ENCODE data around the gene PHOX2A. TPM values are rescaled to one million over a fixed set of nuclear protein-coding genes. Genes with fewer than 3 reads are reported as not detected.

The PHOX2A gene
- total and polyA plus RNA-seq, 4 donors: 0.17 to 1.8 (median 1.7) TPM; not detected in 1

- Histone ChIP-seq H3K36me3 (ENCODE audit: control insufficient read depth, insufficient read depth, low read length) (peaks cover 74% of the 10 kb centered on the region), H3K4me1 (ENCODE audit: control insufficient read depth, insufficient read depth, low read length) (peaks cover 34% of the 10 kb centered on the region), H3K27me3 (ENCODE audit: control insufficient read depth, insufficient read depth, low read length) (peaks cover 3% of the 10 kb centered on the region), H3K4me3 (ENCODE audit: low read depth, low read length) (no peak overlapping the region), H3K9me3 (ENCODE audit: control insufficient read depth, insufficient read depth, low read length) (no peaks in the 10 kb centered on the region), H3K27ac (ENCODE audit: low read depth, low read length) (no peak overlapping the region)
- 96% methylated on average over 20 of the region's 21 CpGs for WGBS (ENCODE audit: insufficient coverage)
- no peak for DNase-seq (ENCODE audit: low read depth in 4 of 6, low spot score in 6 of 6)
Measured at GRCh38 chr11:72229925-72230763, 13.8 kb downstream of the PHOX2A start.

GRCh38 chr11:72229336-72229924 is 14.5 kb downstream of the PHOX2A start:
- Histone ChIP-seq H3K36me3 (ENCODE audit: control insufficient read depth, insufficient read depth, low read length) (peaks cover 73% of the 10 kb centered on the region), H3K4me1 (ENCODE audit: control insufficient read depth, insufficient read depth, low read length) (peaks cover 36% of the 10 kb centered on the region), H3K27ac (ENCODE audit: low read depth, low read length) (no peak overlapping the region), H3K4me3 (ENCODE audit: low read depth, low read length) (no peak overlapping the region), H3K9me3 (ENCODE audit: control insufficient read depth, insufficient read depth, low read length) (no peaks in the 10 kb centered on the region), H3K27me3 (ENCODE audit: control insufficient read depth, insufficient read depth, low read length) (peaks cover 3% of the 10 kb centered on the region)
- 95% methylated on average over 6 of the region's 8 CpGs for WGBS (ENCODE audit: insufficient coverage)
- no peak for DNase-seq (ENCODE audit: low read depth in 4 of 6, low spot score in 6 of 6)

GRCh38 chr11:72228844-72229231 is 15.1 kb downstream of the PHOX2A start:
- WGBS (ENCODE audit: insufficient coverage): 93% methylated on average over 7 of the region's 7 CpGs
- peaks cover 67% of the 10 kb centered on the region for H3K36me3 ChIP-seq (ENCODE audit: control insufficient read depth, insufficient read depth, low read length)
- H3K4me3 ChIP-seq (ENCODE audit: low read depth, low read length): no peak overlapping the region
- H3K9me3 ChIP-seq (ENCODE audit: control insufficient read depth, insufficient read depth, low read length): no peaks in the 10 kb centered on the region
- no peak overlapping the region for H3K27ac ChIP-seq (ENCODE audit: low read depth, low read length)
- H3K27me3 ChIP-seq (ENCODE audit: control insufficient read depth, insufficient read depth, low read length): peaks cover 3% of the 10 kb centered on the region
- DNase-seq (ENCODE audit: low read depth in 4 of 6, low spot score in 6 of 6): no peak
- peaks cover 42% of the 10 kb centered on the region for H3K4me1 ChIP-seq (ENCODE audit: control insufficient read depth, insufficient read depth, low read length)

- 77% methylated on average over 16 of the region's 16 CpGs for WGBS (ENCODE audit: insufficient coverage)
- Histone ChIP-seq H3K4me1 (ENCODE audit: control insufficient read depth, insufficient read depth, low read length) (peaks cover 43% of the 10 kb centered on the region), H3K4me3 (ENCODE audit: low read depth, low read length) (no peak overlapping the region), H3K9me3 (ENCODE audit: control insufficient read depth, insufficient read depth, low read length) (no peaks in the 10 kb centered on the region), H3K27me3 (ENCODE audit: control insufficient read depth, insufficient read depth, low read length) (peaks cover 3% of the 10 kb centered on the region), H3K27ac (ENCODE audit: low read depth, low read length) (peak overlapping the region; percentile 1), H3K36me3 (ENCODE audit: control insufficient read depth, insufficient read depth, low read length) (peaks cover 62% of the 10 kb centered on the region)
- DNase-seq (ENCODE audit: low read depth in 4 of 6, low spot score in 6 of 6): no peak
Measured at GRCh38 chr11:72228229-72228843, 15.6 kb downstream of the PHOX2A start.

GRCh38 chr11:72227316-72228228 is 16.4 kb downstream of the PHOX2A start:
- no peak overlapping the region for H3K4me3 ChIP-seq (ENCODE audit: low read depth, low read length)
- H3K36me3 ChIP-seq (ENCODE audit: control insufficient read depth, insufficient read depth, low read length): peaks cover 54% of the 10 kb centered on the region
- WGBS (ENCODE audit: insufficient coverage): 51% methylated on average over 14 of the region's 14 CpGs
- peak in 3 of 6 donors; percentile 30 to 77 (median 74) for DNase-seq (ENCODE audit: low read depth in 4 of 6, low spot score in 6 of 6)
- H3K4me1 ChIP-seq (ENCODE audit: control insufficient read depth, insufficient read depth, low read length): peaks cover 50% of the 10 kb centered on the region
- peaks cover 3% of the 10 kb centered on the region for H3K27me3 ChIP-seq (ENCODE audit: control insufficient read depth, insufficient read depth, low read length)
- H3K9me3 ChIP-seq (ENCODE audit: control insufficient read depth, insufficient read depth, low read length): no peaks in the 10 kb centered on the region
- H3K27ac ChIP-seq (ENCODE audit: low read depth, low read length): peak overlapping the region; percentile 1

GRCh38 chr11:72226701-72227100 is 17.3 kb downstream of the PHOX2A start:
- peak in 2 of 6 donors; percentile 23 to 36 for DNase-seq (ENCODE audit: low read depth in 4 of 6, low spot score in 6 of 6)
- Histone ChIP-seq H3K4me1 (ENCODE audit: control insufficient read depth, insufficient read depth, low read length) (peaks cover 57% of the 10 kb centered on the region), H3K27me3 (ENCODE audit: control insufficient read depth, insufficient read depth, low read length) (peaks cover 3% of the 10 kb centered on the region), H3K27ac (ENCODE audit: low read depth, low read length) (no peak overlapping the region), H3K36me3 (ENCODE audit: control insufficient read depth, insufficient read depth, low read length) (peaks cover 46% of the 10 kb centered on the region), H3K9me3 (ENCODE audit: control insufficient read depth, insufficient read depth, low read length) (no peaks in the 10 kb centered on the region), H3K4me3 (ENCODE audit: low read depth, low read length) (no peak overlapping the region)
- WGBS (ENCODE audit: insufficient coverage): 72% methylated on average over 4 of the region's 5 CpGs

GRCh38 chr11:72225411-72225951 is 18.5 kb downstream of the PHOX2A start:
- whole genome bisulfite sequencing (ENCODE audit: insufficient coverage): 14% methylated on average over 10 of the region's 11 CpGs
- Histone ChIP-seq H3K27ac (ENCODE audit: low read depth, low read length) (peak overlapping the region; percentile 57), H3K9me3 (ENCODE audit: control insufficient read depth, insufficient read depth, low read length) (no peaks in the 10 kb centered on the region), H3K4me1 (ENCODE audit: control insufficient read depth, insufficient read depth, low read length) (peaks cover 57% of the 10 kb centered on the region), H3K36me3 (ENCODE audit: control insufficient read depth, insufficient read depth, low read length) (peaks cover 34% of the 10 kb centered on the region), H3K4me3 (ENCODE audit: low read depth, low read length) (peak overlapping the region; percentile 56), H3K27me3 (ENCODE audit: control insufficient read depth, insufficient read depth, low read length) (peaks cover 3% of the 10 kb centered on the region)
- no peak for DNase-seq (ENCODE audit: low read depth in 4 of 6, low spot score in 6 of 6)

GRCh38 chr11:72224564-72225410 is 19.2 kb downstream of the PHOX2A start, which contains the start of gene INPPL1:
Gene INPPL1 (plus strand): TSS chr11:72224767. CDS start chr11:72224985, 218 bp downstream.
- DNase-seq (ENCODE audit: low read depth in 4 of 6, low spot score in 6 of 6): peak in 3 of 6 donors; percentile 35 to 79 (median 65)
- Histone ChIP-seq H3K4me3 (ENCODE audit: low read depth, low read length) (peak within 1 kb of the TSS; percentile 88), H3K9me3 (ENCODE audit: control insufficient read depth, insufficient read depth, low read length) (no peaks in the 10 kb centered on the region), H3K36me3 (ENCODE audit: control insufficient read depth, insufficient read depth, low read length) (peaks cover 27% of the 10 kb centered on the region), H3K27ac (ENCODE audit: low read depth, low read length) (peak within 1 kb of the TSS; percentile 95), H3K27me3 (ENCODE audit: control insufficient read depth, insufficient read depth, low read length) (peaks cover 3% of the 10 kb centered on the region), H3K4me1 (ENCODE audit: control insufficient read depth, insufficient read depth, low read length) (peaks cover 57% of the 10 kb centered on the region)
- under 1% methylated on average over 77 of the region's 81 CpGs for WGBS (ENCODE audit: insufficient coverage)

Data from spinal cord (tissue), 10 donors.